Peyer's patch (tissue), 4 donors: Measurements from ENCODE around the gene CTSZ. TPM values are rescaled to one million over a fixed set of nuclear protein-coding genes. Genes with fewer than 3 reads are reported as not detected.
A peak's percentile ranks its signal among the peaks of the same experiment; 100 is the strongest.

ENCODE experiments used
- DNase-seq, 3 donors: peaks; one replicate each; pipeline ENCODE4 v3.0.0-alpha.2; 2017 to 2019
- H3K27ac ChIP-seq, 4 donors: fragments of 200-600 bp; sonication (generic); one replicate each; pipeline ENCODE4 v1.5.1; 2016 to 2019
- H3K27me3 ChIP-seq, 2 donors: fragments of 200-600 bp; sonication (generic); one replicate each; pipeline ENCODE4 v1.5.1; 2019
- H3K36me3 ChIP-seq, 3 donors: fragments of 200-600 bp; sonication (generic); one replicate each; pipeline ENCODE4 v1.5.1; 2016 to 2019
- H3K4me1 ChIP-seq, 4 donors: fragments of 200-600 bp; sonication (generic); one replicate each; pipeline ENCODE4 v1.5.1; 2016 to 2019
- H3K4me3 ChIP-seq, 4 donors: fragments of 200-600 bp; sonication (generic); 1 replicate in 3 of 4; 2 replicates in 1 of 4; pipeline ENCODE4 v1.5.1; 2016 to 2019; ENCODE audit warnings: mild to moderate bottlenecking in 1 of 4
- H3K9me3 ChIP-seq, 4 donors: fragments of 200-600 bp; sonication (generic); one replicate each; pipeline ENCODE4 v1.5.1; 2016 to 2019; ENCODE audit warnings: mild to moderate bottlenecking in 1 of 4
- CTCF ChIP-seq, 6 experiments: fragments of 450-650 bp in 4 of 6; fragments of 200-600 bp in 2 of 6; sonication (generic) in 1 of 6; IDR thresholded peaks; one replicate each; pipeline ENCODE4 v1.5.1; 2017 to 2019; ENCODE audit warnings: antibody characterized with exemption in 6 of 6, mild to moderate bottlenecking in 3 of 6, moderate library complexity in 1 of 6
- POLR2A ChIP-seq, 2 donors: fragments of 450-650 bp; IDR thresholded peaks; one replicate each; pipeline ENCODE4 v1.5.1; 2017; ENCODE audit warnings: antibody characterized with exemption in 2 of 2, mild to moderate bottlenecking in 2 of 2, moderate library complexity in 2 of 2
- total RNA-seq, 4 donors: library from RNA; depleted of rRNA; stranded (reverse); fragments of >200 nt; gene quantifications; one replicate each; pipeline ENCODE4 v1.1.0, GENCODE V29; 2016

The CTSZ gene
- total RNA-seq = 100 to 1,000 TPM in 3 of 4 donors, 10 to 100 TPM in 1; 78.4 to 310 (median 274) TPM

- DNase-seq = peak; percentile 68 to 90 (median 90)
- H3K4me1 ChIP-seq = peaks cover 3 to 40% (median 28%) of the 10 kb centered on the region in 4 donors
Measured at GRCh38 chr20:59006864-59007664, at the start of gene CTSZ. TSS of gene CTSZ (minus strand) at chr20:59007254. CDS start at chr20:59007128, 126 bp downstream.

GRCh38 chr20:59055302-59055701 is 48.2 kb upstream of the CTSZ start:
- no peak for DNase-seq
- H3K27ac ChIP-seq = no peak overlapping the region

More at GRCh38 chr20:59006864-59007664, at the start of gene CTSZ:
- TF ChIP-seq CTCF (IDR thresholded peaks at IDR 0.05) (peak in 1 of 6 experiments; percentile 3), POLR2A (IDR thresholded peaks at IDR 0.05) (peak; percentile 77 to 81)
- Histone ChIP-seq H3K36me3 (peaks cover 0 to 21% (median 0%) of the 10 kb centered on the region in 3 donors), H3K27ac (peak within 1 kb of the TSS; percentile 91 to 99 (median 94)), H3K4me3 (peak within 1 kb of the TSS; percentile 66 to 88 (median 81)), H3K27me3 (no peaks in the 10 kb centered on the region), H3K9me3 (no peaks in the 10 kb centered on the region)

GRCh38 chr20:59051666-59052185 is 44.7 kb upstream of the CTSZ start:
- TF ChIP-seq CTCF (IDR thresholded peaks at IDR 0.05) (no peak), POLR2A (IDR thresholded peaks at IDR 0.05) (no peak)
- H3K36me3 ChIP-seq = no peaks in the 10 kb centered on the region
- H3K4me3 ChIP-seq = no peak overlapping the region
- no peak for DNase-seq
- no peaks in the 10 kb centered on the region for H3K27me3 ChIP-seq
- H3K4me1 ChIP-seq = peaks cover 0 to 10% (median 0%) of the 10 kb centered on the region in 4 donors
- H3K9me3 ChIP-seq = no peaks in the 10 kb centered on the region
- H3K27ac ChIP-seq = no peak overlapping the region

More at GRCh38 chr20:59055302-59055701, 48.2 kb upstream of the CTSZ start:
- Histone ChIP-seq H3K4me3 (no peak overlapping the region), H3K4me1 (no peaks in the 10 kb centered on the region), H3K9me3 (no peaks in the 10 kb centered on the region), H3K36me3 (no peaks in the 10 kb centered on the region), H3K27me3 (no peaks in the 10 kb centered on the region)
- peak in 5 of 6 experiments; percentile 23 to 41 (median 30) for TF ChIP-seq CTCF (IDR thresholded peaks at IDR 0.05)
- no peak for TF ChIP-seq POLR2A (IDR thresholded peaks at IDR 0.05)

GRCh38 chr20:59050437-59050836 is 43.4 kb upstream of the CTSZ start:
- H3K4me3 ChIP-seq = no peak overlapping the region
- TF ChIP-seq POLR2A (IDR thresholded peaks at IDR 0.05) = no peak
- no peak for TF ChIP-seq CTCF (IDR thresholded peaks at IDR 0.05)
- no peak overlapping the region for H3K27ac ChIP-seq
- DNase-seq = no peak
- H3K27me3 ChIP-seq = no peaks in the 10 kb centered on the region
- peaks cover 0 to 10% (median 0%) of the 10 kb centered on the region in 4 donors for H3K4me1 ChIP-seq
- no peaks in the 10 kb centered on the region for H3K9me3 ChIP-seq
- no peaks in the 10 kb centered on the region for H3K36me3 ChIP-seq

GRCh38 chr20:59048681-59049030 is 41.6 kb upstream of the CTSZ start:
- Histone ChIP-seq H3K36me3 (no peaks in the 10 kb centered on the region), H3K9me3 (no peaks in the 10 kb centered on the region), H3K27ac (peak overlapping the region in 3 of 4 donors; percentile 35 to 89 (median 80)), H3K27me3 (no peaks in the 10 kb centered on the region), H3K4me3 (peak overlapping the region in 2 of 4 donors; percentile 1 to 2), H3K4me1 (peaks cover 0 to 16% (median 3%) of the 10 kb centered on the region in 4 donors)
- DNase-seq = no peak
- no peak for TF ChIP-seq POLR2A (IDR thresholded peaks at IDR 0.05)
- no peak for TF ChIP-seq CTCF (IDR thresholded peaks at IDR 0.05)
